ENCODE measurements around the gene IL3.

DNA sequence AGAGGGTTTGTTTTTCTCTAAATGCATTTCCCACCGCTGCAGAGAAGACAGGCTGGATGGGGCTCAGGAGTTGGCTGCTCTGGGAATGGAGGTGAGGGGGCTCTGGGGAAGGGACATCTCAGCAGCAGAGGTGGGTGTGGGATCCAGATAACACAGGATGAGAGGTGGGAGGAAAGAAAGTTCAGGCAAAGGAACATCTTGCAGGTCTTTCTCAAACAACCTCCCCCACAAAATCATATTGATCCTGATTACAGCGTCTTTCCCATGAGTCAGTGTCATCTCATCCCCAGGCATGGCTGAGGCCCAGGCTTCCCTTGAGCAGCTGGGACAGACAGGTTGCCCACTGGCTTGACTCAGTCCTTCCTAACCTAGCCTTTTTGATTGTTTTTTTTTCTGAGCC is 37.7 kb upstream of the IL3 start:
- no peak for TF ChIP-seq EZH2 (IDR thresholded peaks at IDR 0.05; ENCODE audit: borderline replicate concordance, low read depth, low read length, poor library complexity, severe bottlenecking)
- TF ChIP-seq, protein P1, sequence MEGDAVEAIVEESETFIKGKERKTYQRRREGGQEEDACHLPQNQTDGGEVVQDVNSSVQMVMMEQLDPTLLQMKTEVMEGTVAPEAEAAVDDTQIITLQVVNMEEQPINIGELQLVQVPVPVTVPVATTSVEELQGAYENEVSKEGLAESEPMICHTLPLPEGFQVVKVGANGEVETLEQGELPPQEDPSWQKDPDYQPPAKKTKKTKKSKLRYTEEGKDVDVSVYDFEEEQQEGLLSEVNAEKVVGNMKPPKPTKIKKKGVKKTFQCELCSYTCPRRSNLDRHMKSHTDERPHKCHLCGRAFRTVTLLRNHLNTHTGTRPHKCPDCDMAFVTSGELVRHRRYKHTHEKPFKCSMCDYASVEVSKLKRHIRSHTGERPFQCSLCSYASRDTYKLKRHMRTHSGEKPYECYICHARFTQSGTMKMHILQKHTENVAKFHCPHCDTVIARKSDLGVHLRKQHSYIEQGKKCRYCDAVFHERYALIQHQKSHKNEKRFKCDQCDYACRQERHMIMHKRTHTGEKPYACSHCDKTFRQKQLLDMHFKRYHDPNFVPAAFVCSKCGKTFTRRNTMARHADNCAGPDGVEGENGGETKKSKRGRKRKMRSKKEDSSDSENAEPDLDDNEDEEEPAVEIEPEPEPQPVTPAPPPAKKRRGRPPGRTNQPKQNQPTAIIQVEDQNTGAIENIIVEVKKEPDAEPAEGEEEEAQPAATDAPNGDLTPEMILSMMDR (conservative IDR thresholded peaks at IDR 0.05; ENCODE audit: low read depth, low read length) = no peak

Measured in A673 (cell line).